ENCODE measurements around the gene KRT36.
A peak's percentile ranks its signal among the peaks of the same experiment; 100 is the strongest.

KRT36 gene

GRCh38 chr17:41536741-41537613 lies 47.3 kb upstream of the KRT36 start:
- Histone ChIP-seq H3K4me3 (ENCODE audit: low read length) (no peak overlapping the region), H4K5ac (ENCODE audit: low read length) (no peak overlapping the region), H3K4ac (ENCODE audit: low read depth, low read length) (peak overlapping the region; percentile 61), H3K27me3 (ENCODE audit: insufficient read depth, low read length, poor library complexity) (no peaks in the 10 kb centered on the region), H3K4me1 (ENCODE audit: control insufficient read depth, low read depth, low read length) (peaks cover 23% of the 10 kb centered on the region), H2BK5ac (ENCODE audit: low read length) (peak overlapping the region; percentile 54), H3K4me2 (ENCODE audit: low read length) (no peak overlapping the region), H3K56ac (ENCODE audit: low read length) (peak overlapping the region; percentile 69), H3K9ac (ENCODE audit: low read length) (no peak overlapping the region), H3K36me3 (ENCODE audit: control insufficient read depth, insufficient read depth, low read length) (no peaks in the 10 kb centered on the region), H3K79me1 (ENCODE audit: low read length) (no peaks in the 10 kb centered on the region), H3K18ac (ENCODE audit: low read length) (peak overlapping the region; percentile 2), H2BK120ac (ENCODE audit: low read depth, low read length) (no peak overlapping the region), H2AK5ac (ENCODE audit: low read length) (peak overlapping the region; percentile 37), H3K27ac (ENCODE audit: low read depth, low read length) (no peak overlapping the region), H3K23ac (ENCODE audit: low read length) (no peak overlapping the region), H4K8ac (ENCODE audit: low read depth, low read length) (no peak overlapping the region), H3K79me2 (ENCODE audit: control insufficient read depth, insufficient read depth, low read length) (no peaks in the 10 kb centered on the region), H2BK15ac (replicated peaks; ENCODE audit: low read depth) (no peak overlapping the region)
- no peak for DNase-seq
- no CpG with 5 or more reads among the region's 7 CpGs for WGBS (ENCODE audit: extremely low coverage, insufficient coverage, low lambda C conversion rate)

- Histone ChIP-seq H3K4me1 (ENCODE audit: control insufficient read depth, low read depth, low read length) (peaks cover 25% of the 10 kb centered on the region), H3K18ac (ENCODE audit: low read length) (no peak overlapping the region), H2BK5ac (ENCODE audit: low read length) (peak overlapping the region; percentile 39), H3K4me3 (ENCODE audit: low read length) (no peak overlapping the region), H3K27ac (ENCODE audit: low read depth, low read length) (no peak overlapping the region), H3K56ac (ENCODE audit: low read length) (peak overlapping the region; percentile 75), H4K5ac (ENCODE audit: low read length) (no peak overlapping the region), H3K79me1 (ENCODE audit: low read length) (no peaks in the 10 kb centered on the region), H3K23ac (ENCODE audit: low read length) (no peak overlapping the region), H3K27me3 (ENCODE audit: insufficient read depth, low read length, poor library complexity) (no peaks in the 10 kb centered on the region), H2BK120ac (ENCODE audit: low read depth, low read length) (no peak overlapping the region), H3K79me2 (ENCODE audit: control insufficient read depth, insufficient read depth, low read length) (no peaks in the 10 kb centered on the region), H3K9ac (ENCODE audit: low read length) (no peak overlapping the region), H4K8ac (ENCODE audit: low read depth, low read length) (no peak overlapping the region), H3K4ac (ENCODE audit: low read depth, low read length) (peak overlapping the region; percentile 28), H2AK5ac (ENCODE audit: low read length) (peak overlapping the region; percentile 34), H3K4me2 (ENCODE audit: low read length) (no peak overlapping the region), H2BK15ac (replicated peaks; ENCODE audit: low read depth) (no peak overlapping the region), H3K36me3 (ENCODE audit: control insufficient read depth, insufficient read depth, low read length) (no peaks in the 10 kb centered on the region)
- peak; percentile 89 for DNase-seq
- WGBS (ENCODE audit: extremely low coverage, insufficient coverage, low lambda C conversion rate): no CpG with 5 or more reads among the region's 15 CpGs
Measured at GRCh38 chr17:41535764-41536481, 46.2 kb upstream of the KRT36 start.

DNA sequence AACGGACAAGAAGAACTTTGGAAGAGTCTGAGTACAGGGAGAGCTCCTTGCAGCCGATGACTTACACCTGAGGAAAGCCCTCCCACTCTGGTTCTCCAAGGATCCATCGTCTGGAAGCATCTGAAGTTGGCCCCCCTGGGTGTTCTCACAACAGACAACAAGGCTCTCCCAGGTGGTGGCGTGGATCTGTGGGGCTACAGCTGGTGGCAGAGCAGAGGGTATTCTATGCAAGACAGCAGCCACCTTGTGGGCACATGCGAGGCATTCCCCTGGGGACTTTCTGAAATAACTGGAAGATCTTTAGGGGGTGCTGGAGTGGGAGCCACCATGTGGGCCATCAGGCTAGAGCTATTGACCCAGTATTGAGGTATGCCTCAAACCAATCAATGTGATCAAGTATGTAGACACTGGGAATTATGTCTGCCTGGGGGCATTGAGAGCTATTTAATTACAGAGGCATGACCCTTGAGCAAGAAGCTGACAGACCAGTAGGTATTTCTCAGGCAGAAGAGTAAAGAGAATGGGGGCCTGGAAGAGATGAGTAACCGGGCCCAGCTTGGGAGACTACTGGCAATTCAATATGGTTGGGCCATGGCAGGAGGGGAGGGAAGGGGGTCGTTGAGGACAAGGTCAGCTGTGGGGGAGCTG lies 45.3 kb upstream of the KRT36 start:
- Histone ChIP-seq H3K4me3 (ENCODE audit: low read length) (no peak overlapping the region), H3K4me2 (ENCODE audit: low read length) (no peak overlapping the region), H2BK120ac (ENCODE audit: low read depth, low read length) (no peak overlapping the region), H4K5ac (ENCODE audit: low read length) (no peak overlapping the region), H3K4me1 (ENCODE audit: control insufficient read depth, low read depth, low read length) (peaks cover 32% of the 10 kb centered on the region), H3K9ac (ENCODE audit: low read length) (no peak overlapping the region), H3K18ac (ENCODE audit: low read length) (no peak overlapping the region), H3K23ac (ENCODE audit: low read length) (no peak overlapping the region), H2AK5ac (ENCODE audit: low read length) (no peak overlapping the region), H3K27ac (ENCODE audit: low read depth, low read length) (no peak overlapping the region), H3K79me2 (ENCODE audit: control insufficient read depth, insufficient read depth, low read length) (no peaks in the 10 kb centered on the region), H2BK15ac (replicated peaks; ENCODE audit: low read depth) (no peak overlapping the region), H2BK5ac (ENCODE audit: low read length) (no peak overlapping the region), H3K27me3 (ENCODE audit: insufficient read depth, low read length, poor library complexity) (no peaks in the 10 kb centered on the region), H4K8ac (ENCODE audit: low read depth, low read length) (no peak overlapping the region), H3K79me1 (ENCODE audit: low read length) (no peaks in the 10 kb centered on the region), H3K56ac (ENCODE audit: low read length) (no peak overlapping the region), H3K36me3 (ENCODE audit: control insufficient read depth, insufficient read depth, low read length) (no peaks in the 10 kb centered on the region), H3K4ac (ENCODE audit: low read depth, low read length) (no peak overlapping the region)
- WGBS (ENCODE audit: extremely low coverage, insufficient coverage, low lambda C conversion rate): no CpG with 5 or more reads among the region's 7 CpGs
- DNase-seq: no peak

DNA sequence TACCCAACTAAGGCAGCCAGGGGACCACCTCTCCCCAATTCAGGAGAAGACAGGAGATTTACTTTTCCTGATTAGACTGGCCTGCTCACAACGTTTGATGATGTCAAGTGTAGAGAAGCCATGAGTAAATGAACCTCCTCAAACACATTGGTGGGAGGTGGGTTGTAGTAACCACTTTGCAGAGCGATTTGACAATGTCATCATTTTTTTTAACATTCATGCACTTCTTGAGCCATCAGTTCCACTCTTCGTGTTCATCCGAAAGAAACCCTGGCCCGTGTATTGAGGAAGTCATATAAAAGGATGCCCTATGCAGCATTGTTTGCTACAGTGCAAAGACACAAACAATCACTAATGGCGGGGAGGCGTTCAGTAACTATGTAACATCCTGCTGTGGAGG lies 43.9 kb upstream of the KRT36 start:
- Histone ChIP-seq H3K4me1 (ENCODE audit: control insufficient read depth, low read depth, low read length) (peaks cover 35% of the 10 kb centered on the region), H3K9ac (ENCODE audit: low read length) (no peak overlapping the region), H2AK5ac (ENCODE audit: low read length) (no peak overlapping the region), H3K56ac (ENCODE audit: low read length) (no peak overlapping the region), H3K27me3 (ENCODE audit: insufficient read depth, low read length, poor library complexity) (no peaks in the 10 kb centered on the region), H2BK15ac (replicated peaks; ENCODE audit: low read depth) (no peak overlapping the region), H3K4me2 (ENCODE audit: low read length) (no peak overlapping the region), H3K4ac (ENCODE audit: low read depth, low read length) (no peak overlapping the region), H3K36me3 (ENCODE audit: control insufficient read depth, insufficient read depth, low read length) (no peaks in the 10 kb centered on the region), H3K18ac (ENCODE audit: low read length) (no peak overlapping the region), H3K79me1 (ENCODE audit: low read length) (no peaks in the 10 kb centered on the region), H3K27ac (ENCODE audit: low read depth, low read length) (no peak overlapping the region), H3K23ac (ENCODE audit: low read length) (no peak overlapping the region), H2BK120ac (ENCODE audit: low read depth, low read length) (no peak overlapping the region), H2BK5ac (ENCODE audit: low read length) (no peak overlapping the region), H3K79me2 (ENCODE audit: control insufficient read depth, insufficient read depth, low read length) (no peaks in the 10 kb centered on the region), H3K4me3 (ENCODE audit: low read length) (no peak overlapping the region), H4K5ac (ENCODE audit: low read length) (no peak overlapping the region), H4K8ac (ENCODE audit: low read depth, low read length) (no peak overlapping the region)
- no CpG with 5 or more reads among the region's 7 CpGs for WGBS (ENCODE audit: extremely low coverage, insufficient coverage, low lambda C conversion rate)
- DNase-seq: no peak

GRCh38 chr17:41532947-41533570 lies 43.3 kb upstream of the KRT36 start:
- no peaks in the 10 kb centered on the region for H3K27me3 ChIP-seq (ENCODE audit: insufficient read depth, low read length, poor library complexity)
- H3K79me1 ChIP-seq (ENCODE audit: low read length): no peaks in the 10 kb centered on the region
- no peak overlapping the region for H4K8ac ChIP-seq (ENCODE audit: low read depth, low read length)
- no peak overlapping the region for H2BK15ac ChIP-seq (replicated peaks; ENCODE audit: low read depth)
- no peak overlapping the region for H3K9ac ChIP-seq (ENCODE audit: low read length)
- H3K18ac ChIP-seq (ENCODE audit: low read length): no peak overlapping the region
- H3K79me2 ChIP-seq (ENCODE audit: control insufficient read depth, insufficient read depth, low read length): no peaks in the 10 kb centered on the region
- H2AK5ac ChIP-seq (ENCODE audit: low read length): no peak overlapping the region
- no peak overlapping the region for H3K27ac ChIP-seq (ENCODE audit: low read depth, low read length)
- peaks cover 35% of the 10 kb centered on the region for H3K4me1 ChIP-seq (ENCODE audit: control insufficient read depth, low read depth, low read length)
- no peak overlapping the region for H2BK120ac ChIP-seq (ENCODE audit: low read depth, low read length)
- H3K36me3 ChIP-seq (ENCODE audit: control insufficient read depth, insufficient read depth, low read length): no peaks in the 10 kb centered on the region
- no peak overlapping the region for H3K4ac ChIP-seq (ENCODE audit: low read depth, low read length)
- no peak overlapping the region for H3K4me3 ChIP-seq (ENCODE audit: low read length)
- H3K56ac ChIP-seq (ENCODE audit: low read length): no peak overlapping the region
- H4K5ac ChIP-seq (ENCODE audit: low read length): no peak overlapping the region
- no peak overlapping the region for H3K23ac ChIP-seq (ENCODE audit: low read length)
- no peak for DNase-seq
- no peak overlapping the region for H3K4me2 ChIP-seq (ENCODE audit: low read length)
- H2BK5ac ChIP-seq (ENCODE audit: low read length): no peak overlapping the region
- WGBS (ENCODE audit: extremely low coverage, insufficient coverage, low lambda C conversion rate): no CpG with 5 or more reads among the region's 9 CpGs
